ENCODE results near the gene ADA.
"Not testable (repeated sequence)": the region's sequence is repeated elsewhere in the genome, so short reads cannot be mapped to it uniquely, and the experiment has no call there.

ADA gene

DNA sequence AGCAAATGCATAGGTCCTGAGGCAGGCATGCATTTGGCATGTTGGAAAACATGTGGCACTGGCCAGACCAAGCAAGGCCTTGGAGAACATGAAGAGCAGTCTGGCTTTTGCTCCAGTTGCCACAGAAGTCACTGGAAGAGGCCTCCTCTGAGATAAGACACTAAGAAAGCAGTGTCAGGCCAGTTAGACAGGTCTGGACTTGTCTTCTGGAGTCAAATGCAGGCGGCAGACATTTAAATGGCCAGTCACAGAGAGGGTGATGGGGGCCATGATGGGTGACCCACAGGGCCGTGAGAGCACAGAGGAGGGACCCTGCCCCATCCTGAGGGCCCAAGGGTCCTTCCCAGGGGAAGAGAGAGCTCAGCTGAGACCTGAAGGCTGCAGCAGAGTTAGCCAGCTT lies 26.7 kb upstream of the ADA start:
- no peak for FAIRE-seq

DNA sequence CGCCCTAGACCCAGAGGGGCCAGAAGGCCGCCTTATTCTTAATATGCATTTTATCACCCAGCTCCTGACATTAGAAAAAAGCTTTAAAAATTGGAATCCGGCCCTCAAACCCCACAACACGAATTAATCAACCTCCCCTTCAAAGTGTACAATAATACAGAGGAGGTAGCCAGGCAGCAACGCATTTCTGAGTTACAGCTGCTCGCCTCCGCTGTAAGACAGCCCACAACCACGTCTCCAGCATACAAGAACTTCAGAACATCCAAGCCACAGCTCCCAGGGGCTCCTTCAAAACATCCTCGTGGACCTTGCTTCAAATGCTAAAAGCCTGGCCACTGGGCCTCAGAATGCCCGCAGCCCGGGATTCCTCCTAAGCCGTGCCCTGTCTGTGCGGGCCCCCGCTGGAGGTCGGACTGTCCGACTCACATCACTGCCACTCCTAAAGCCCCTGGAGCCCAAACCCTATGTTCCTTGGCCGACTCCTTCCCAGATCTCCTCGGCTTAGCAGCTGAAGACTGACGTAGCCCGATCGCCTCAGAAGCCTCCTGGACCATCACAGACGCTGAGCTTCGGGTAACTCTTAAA lies 20.9 kb upstream of the ADA start:
- not testable (repeated sequence) for FAIRE-seq

DNA sequence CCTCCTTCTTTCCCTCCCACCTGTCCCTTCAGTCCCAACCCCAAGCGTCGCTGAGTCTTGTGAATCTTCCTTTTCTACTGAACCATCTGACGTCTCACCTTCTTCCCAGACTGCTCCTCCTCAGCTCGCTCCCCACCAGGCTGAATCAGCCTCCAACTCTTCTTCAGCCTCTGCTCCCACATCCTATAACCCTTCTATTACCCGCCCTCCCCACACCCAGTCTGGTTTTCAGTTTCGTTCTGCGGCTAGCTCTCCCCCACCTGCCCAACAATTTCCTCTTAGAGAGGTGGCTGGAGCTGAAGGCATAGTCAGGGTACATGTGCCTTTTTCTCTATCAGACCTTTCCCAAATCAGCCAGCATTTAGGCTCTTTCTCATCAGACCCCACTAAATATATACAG lies 20.0 kb upstream of the ADA start:
- FAIRE-seq = not testable (repeated sequence)

DNA sequence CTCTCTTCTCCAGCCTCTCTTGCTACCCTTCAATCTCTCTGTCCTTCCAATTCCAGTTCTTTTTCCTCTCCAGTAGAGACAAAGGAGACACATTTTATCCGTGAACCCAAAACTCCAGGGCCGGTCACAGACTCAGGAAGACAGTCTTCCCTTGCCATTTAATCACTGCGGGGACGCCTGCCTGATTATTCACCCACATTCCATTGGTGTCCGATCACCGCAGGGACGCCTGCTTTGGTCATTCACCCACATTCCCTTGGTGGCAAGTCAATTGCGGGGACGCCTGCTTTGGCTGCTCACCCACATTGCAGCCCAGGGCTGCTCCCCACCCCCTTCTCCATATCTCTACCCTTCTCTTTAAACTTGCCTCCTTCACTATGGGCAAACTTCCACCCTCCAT lies 19.4 kb upstream of the ADA start:
- not testable (repeated sequence) for FAIRE-seq

DNA sequence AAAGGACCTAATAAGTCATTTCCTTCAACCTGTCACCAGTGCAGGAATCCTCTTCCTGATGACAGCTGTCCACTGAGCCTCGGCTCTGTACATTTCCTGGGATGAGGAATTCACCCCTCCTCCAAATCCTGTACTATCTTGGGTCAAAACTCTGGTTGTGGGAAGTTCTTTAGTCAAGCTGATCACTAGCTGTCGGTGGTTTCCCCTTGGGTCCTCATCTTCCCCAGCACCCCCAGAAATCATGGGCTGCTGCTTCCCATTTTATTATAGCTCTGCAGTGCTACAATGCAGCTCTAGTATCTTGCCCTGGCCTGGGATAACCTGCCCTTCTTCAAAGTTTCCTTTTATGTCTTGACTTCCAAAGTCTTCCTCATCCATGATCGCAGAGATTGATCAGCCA lies 14.6 kb upstream of the ADA start:
- FAIRE-seq = no peak

DNA sequence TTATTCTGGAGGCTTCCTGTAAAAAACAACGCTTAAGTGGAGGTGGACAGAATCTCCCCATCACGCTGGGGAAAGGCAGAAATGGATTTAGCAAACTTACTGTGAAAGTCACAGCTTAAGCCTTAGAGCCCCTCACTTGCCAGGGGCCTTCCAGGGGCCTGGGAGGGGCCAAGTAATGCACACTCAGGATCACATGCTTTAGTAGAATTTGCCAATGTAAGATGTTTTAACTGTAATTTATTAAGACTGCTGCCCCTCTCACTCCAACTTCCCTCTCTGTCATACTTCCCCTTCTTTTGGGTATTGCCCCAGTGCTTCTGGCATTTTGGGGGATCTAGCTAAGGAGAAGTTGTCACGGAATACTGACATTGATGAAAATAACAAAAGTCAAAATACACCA lies 12.6 kb upstream of the ADA start:
- no peak for FAIRE-seq

DNA sequence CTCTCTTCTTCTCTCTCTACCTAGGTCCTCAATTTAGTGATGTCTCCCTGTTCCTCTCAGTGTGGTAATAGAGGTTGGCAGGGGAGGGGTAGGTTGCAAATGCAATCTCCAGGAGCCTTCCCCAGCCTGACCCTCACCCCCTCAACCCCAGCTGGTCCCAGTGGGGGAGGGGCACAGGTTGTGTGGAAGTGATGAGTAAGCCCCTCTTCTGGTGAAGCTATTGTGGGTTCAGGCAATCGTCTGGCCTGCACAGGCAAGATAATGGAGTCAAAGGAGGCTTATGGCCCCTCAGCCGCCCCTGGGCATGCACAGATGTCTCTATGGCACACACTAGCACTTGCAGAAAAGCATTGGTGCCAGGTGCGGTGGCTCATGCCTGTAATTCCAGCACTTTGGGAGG lies 10.8 kb upstream of the ADA start:
- FAIRE-seq = no peak

DNA sequence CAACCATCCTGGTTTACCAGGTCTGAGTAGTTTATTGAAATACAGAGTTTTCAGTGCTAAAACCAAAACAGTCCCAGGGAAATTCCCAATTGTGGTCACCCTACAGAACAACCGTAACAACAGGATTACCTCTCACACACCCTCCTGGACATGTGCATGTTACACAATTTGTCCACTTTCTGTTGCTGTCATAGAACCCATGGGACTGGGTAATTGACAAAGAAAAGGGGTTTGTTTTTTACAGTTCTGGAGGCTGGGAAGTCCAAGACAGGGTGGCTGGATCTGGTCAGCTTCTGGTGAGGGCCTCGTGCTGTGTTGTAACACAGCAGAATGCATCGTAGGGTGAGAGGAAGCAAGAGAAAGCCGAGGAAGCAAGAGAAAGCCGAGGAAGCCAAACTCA lies 9.1 kb upstream of the ADA start:
- FAIRE-seq = no peak

DNA sequence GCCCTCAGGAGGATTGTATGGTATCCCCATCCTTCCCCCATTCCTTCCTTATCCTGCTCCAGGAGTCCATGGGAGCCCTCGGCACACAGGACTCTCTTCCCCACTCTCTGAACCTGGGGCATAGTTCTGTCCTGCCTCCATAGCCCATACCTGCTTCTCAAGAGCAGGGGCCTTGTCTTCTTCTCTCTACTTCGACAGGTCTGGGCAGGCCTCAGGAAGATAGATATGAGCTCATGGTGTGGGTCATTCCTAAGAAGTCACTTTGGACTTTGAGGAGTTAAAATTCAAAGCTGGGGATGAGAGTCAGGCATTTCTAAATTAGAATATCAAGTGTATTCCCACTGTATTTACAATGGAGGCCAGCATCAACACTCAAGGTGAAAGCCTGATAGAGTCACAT lies 8.4 kb upstream of the ADA start:
- no peak for FAIRE-seq

DNA sequence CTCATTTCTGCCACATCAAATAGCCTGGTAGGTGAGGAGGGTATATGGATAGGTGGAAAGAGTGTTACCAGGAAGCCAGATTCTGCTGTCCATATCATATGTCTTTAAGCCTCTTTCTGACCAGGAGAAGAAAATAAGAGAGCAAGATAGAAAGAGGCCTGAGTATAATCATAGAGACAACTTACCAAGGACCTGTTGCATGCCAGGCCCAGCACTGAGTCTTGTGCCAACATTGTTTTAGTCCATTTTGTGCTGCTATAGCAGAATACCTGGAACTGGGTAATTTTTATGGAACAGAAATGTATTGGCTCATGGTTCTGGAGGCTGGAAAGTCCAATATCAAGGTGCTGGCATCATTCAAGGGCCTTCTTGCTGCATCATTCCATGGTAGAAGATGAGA lies 7.3 kb upstream of the ADA start:
- no peak for FAIRE-seq

DNA sequence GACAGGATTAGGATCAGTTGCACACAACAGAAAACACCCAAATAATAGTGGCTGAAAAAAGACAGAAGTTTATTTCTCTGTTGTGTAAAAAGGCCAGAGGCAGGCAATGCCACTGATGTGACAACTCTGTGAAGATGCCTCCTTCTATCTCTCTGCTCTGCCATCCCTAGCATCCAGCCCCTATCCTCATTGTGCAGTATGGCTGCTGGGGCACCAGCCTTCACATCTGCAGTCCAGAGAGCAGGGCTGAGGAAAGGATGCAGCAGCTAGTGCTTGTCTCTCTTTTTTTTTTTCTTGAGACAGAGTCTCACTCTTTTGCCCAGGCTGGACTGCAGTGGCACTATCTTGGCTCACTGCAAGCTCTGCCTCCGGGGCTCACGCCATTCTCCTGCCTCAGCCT lies 6.4 kb upstream of the ADA start:
- FAIRE-seq = no peak

DNA sequence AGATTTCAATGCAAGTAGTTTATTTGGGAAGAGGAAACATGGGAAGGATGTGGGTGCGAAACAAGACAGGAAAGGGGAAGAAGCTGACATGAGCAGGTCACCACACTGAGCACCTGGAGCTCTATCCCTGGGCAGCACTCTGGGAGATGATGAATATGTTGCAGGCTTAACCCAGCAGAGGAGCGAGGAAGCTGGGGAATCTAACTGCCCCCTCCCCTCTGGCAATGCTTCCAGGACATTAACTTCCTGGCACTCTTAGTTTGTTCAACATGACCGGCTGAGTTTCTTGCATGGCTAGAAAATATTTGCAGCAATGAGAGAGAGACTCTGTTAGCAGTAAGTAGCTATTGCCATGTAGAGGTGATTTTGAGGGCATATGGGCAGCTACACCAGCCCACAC lies 4.9 kb upstream of the ADA start:
- no peak for FAIRE-seq

DNA sequence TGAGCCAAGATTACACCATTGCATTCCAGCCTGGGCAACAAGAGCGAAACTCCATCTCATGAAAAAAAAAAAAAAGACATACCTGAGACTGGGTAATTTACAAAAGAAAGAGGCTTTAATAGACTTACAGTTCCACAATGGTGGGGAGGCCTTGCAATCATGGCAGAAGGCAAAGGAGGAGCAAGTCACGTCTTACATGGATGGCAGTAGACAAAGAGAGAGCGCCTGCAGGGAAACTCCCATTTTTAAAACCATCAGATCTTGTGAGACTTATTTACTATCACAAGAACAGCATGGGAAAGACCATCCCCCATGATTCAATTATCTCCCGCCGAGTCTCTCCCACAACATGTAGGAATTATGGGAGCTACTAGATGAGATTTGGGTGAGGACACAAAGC lies 2.7 kb upstream of the ADA start:
- not testable (repeated sequence) for FAIRE-seq

DNA sequence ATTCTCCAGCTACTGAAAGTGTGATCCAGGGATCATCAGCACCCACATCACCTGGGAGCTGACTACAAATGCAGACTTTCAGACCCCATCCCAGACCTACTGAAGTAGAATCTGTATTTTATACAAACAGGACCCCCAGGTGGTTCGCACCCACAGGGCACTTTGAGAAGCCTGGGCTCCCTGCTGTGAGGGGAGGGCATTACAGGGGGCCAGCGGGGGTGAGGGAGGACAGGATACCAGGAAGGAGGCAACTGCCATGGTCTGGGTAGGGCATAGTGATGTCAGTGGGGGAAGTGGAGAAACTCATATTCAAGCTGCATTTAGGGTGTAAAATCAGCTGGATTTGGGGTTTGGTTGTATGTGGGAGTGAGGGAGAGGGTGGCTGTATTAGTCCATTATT lies 2.0 kb upstream of the ADA start:
- FAIRE-seq = no peak

DNA sequence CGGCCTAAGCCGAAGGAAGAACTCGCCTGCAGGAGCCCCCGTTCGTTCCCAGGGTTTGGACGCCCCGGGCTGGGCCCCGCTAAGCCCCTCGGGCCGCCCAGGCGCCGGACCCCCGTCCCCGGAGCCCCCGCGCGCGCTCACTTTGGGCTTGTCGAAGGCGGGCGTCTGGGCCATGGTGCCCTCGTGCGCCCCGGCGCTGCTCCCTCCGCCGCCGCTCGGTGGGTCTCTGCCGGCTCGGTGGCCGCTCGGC lies 140 bp downstream of the ADA start:
- no peak for FAIRE-seq

DNA sequence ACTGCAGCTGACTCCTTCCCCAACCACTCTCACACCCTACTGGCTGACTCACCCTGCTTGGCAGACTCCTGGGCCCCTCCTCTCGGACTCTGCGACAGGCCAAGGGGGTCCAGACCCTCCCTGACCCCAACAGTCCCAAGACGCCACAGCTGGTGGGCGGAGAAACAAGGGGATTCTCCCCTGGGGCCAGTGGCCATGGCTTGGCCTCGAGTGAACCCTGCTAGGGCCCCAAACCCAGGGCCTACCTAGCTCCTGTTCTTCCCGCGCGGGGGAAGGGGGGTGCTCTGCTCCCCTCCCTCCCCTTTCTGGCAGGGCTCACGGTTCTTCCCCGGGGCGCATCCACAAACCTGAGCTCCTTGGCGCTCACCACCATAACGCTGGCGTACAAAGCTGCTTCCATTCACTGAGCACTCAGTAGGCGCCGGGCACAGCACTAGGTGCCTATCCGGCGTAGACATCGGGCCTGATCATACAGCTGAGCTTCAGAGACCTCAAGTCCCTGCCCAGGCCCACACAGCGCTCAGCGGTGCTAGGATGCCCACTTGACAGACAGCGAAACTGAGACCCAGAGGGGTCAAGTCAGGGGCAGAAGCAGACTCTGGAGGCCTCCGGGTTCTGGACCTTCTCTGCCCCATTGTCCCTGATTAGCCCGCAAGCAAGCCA lies 597 bp downstream of the ADA start:
- FAIRE-seq = no peak

DNA sequence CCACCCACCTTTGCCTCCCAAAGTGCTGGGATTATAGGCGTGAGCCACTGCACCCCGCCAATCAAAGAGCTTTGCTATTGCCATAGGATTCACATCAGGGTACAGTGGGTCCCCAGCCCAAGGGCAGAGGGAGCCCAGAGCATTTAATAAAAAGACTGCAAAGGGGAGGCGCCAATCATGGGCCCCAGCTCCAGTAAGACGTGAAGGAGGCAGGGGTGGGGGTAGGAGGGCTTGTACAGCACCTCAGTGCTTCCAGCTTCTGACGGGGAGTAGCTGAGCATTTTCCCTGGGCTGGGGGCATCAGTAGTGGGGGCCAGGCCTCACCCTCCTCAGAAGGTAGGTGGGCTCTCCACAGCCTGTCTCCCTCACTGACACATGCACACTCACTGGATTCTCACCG lies 1.5 kb downstream of the ADA start:
- no peak for FAIRE-seq

DNA sequence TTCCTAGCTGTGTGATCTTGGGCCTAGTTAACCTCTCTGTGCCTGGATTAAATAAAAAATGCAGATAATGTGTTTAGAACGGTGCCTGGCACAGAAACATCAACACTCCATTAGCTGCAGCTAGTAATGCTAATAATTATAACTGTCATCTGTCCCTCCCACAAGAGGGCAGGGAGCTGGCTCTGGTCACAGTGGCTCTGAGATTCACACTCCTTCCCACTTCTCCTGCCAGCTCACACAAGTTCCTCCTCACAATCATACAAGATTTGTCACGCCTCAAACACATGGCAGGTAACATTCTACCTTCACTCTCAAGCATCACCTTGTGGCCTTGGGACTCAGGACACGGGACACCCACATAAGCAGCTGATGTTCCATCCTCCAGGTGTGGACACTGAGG lies 2.4 kb downstream of the ADA start:
- FAIRE-seq = no peak

DNA sequence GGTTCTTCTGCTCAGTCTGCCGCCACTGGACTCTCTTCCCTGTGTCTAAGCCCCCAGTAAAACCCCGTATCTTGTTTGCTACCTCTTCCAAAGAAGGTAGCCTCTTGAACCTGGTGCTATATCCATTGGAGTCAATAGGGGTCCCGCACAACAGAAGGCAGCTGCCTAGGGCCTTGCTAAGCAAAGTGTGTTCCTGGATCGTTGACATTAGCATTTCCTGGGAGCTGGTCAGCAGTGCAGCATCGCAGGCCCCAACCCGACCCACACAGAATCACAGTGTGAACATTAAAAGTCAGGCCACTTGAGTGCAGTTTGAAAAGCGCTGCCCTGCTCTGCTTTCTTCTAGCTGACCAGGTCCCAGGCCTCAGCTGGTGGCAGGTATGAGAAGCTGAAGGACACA lies 2.9 kb downstream of the ADA start:
- no peak for FAIRE-seq

DNA sequence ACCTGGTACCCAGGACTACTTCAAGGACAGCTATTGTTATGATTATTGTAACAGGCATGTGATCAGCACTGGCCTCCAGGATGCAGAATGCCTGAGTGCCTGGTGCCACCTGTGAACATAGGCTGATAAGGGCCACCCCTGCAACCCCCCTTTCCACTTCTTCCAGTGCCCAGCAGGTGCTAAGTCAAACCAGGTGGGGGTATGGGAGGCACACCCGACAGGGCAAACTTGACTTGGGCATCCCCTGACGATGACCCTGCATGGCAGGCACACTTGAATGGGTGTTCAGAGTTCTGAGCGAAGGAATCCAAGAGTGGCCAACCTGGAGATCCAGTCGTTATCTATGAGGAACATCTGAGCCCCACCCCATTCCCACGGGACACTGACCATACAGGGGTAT lies 3.4 kb downstream of the ADA start:
- FAIRE-seq = no peak

DNA sequence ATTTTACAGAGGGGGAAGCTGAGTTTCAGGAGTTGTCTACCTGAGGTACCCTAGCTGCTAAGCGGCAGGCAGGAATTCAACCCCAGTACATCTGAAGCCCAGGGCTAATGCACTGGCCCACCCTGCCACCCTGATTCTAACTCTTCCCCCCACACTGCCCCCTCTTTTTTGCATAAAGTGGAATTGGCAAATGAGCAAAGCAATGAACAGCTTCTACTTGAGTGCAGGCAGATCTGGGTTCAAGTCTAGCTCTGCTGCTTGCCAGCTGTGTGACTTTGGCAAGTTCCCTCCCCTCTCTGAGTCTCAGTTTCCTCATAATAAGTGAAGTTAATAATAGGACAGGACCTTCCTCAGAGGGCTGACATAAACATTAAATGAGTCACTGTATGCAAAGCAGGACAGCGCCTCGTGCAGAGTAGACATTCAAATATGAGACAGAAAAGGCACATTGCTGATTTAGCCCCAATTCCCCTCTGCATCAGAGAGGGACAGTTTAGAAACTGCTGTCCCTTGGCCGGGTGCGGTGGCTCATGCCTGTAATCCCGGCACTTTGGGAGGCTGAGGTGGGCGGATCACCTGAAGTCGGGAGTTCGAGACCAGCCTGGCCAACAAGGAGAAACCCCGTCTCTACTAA lies 4.7 kb downstream of the ADA start:
- no peak for FAIRE-seq

DNA sequence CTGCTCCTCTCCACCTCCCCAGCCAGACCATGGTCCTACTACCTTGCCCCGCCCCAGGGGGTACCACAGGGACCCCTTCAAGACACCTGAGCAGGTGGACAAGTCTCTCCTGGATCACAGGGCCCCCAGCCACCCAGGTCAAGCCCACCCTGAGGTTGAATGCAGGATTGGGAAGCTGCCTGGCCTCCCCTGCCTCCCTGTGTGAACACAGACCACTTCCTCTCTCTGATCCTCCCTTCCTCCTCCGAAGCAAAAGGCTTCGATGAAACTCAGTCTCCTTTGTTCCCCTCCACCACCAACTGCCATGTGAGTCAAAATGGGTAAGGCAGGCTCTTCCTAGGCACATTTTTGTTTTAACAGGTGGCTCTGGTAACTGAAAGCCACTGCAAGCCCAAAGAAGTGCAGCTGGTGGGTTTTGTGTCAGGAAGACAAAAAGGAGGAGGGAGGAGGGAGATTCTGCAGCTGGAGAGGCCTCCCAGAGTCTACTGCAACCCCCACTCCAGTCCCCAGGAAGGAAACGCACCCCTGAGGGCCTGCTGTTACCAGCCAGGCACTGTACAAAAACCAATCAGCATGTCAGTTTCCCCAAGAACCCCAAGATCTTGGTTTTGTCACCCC lies 5.4 kb downstream of the ADA start:
- FAIRE-seq = no peak

DNA sequence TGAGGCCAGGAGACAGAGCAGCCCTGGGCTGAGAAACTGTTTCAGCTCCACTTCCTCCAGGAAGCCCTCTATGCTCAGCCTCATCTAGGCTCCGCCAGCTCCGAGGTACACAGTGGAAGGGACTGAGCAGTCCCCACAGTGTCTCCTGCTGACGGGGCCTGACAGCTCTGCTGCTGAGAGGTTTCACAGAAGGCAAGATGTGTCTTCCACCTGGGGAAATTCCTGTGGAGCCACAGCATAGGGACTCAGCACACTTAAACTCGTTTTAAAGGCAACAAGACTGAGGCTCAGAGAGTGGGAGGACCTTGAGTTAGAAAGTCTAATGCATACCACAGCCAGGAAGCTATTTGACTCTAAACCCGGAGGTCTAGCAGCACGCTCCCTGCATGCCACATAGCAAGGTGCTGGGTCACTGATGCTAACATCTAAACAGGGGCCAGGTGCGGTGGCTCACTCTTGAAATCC lies 6.8 kb downstream of the ADA start:
- FAIRE-seq = no peak

DNA sequence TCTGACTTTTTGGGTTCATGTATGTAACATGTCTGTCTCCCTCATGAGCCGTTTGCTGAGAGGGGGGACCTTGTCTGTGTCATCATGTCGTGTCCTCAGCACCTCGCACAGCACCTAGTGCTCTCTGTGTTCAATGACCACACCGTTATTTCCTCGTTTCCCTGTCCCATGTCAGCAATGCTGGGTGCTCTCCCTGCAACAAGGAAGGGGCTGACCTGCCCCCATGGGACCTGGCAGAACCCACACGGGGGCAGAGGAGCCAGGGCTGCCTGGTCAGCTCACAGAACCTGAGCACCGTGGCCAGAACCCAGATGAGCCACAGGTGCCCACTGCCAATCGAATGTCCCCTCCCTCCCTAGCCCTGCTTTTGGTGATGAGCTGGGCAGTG lies 7.3 kb downstream of the ADA start:
- no peak for FAIRE-seq
